Activated naive CD4-positive, alpha-beta T cell treated with anti-CD3 and anti-CD28 coated beads, Interleukin-2, amount 50 U/mL, for 24 hours (primary cell): Measurements from ENCODE around the gene NGFR.
"Not testable (repeated sequence)": the region's sequence is repeated elsewhere in the genome, so short reads cannot be mapped to it uniquely, and the experiment has no call there.

Experiments
- H3K27ac Mint-ChIP-seq: one replicate; pipeline ENCODE4 v1.8.0; 2021; ENCODE audit warnings: mild to moderate bottlenecking, mixed read lengths
- H3K27me3 Mint-ChIP-seq: one replicate; pipeline ENCODE4 v1.8.0; 2021; ENCODE audit warnings: mixed read lengths
- H3K36me3 Mint-ChIP-seq: one replicate; pipeline ENCODE4 v1.8.0; 2021; ENCODE audit warnings: mixed read lengths
- H3K4me1 Mint-ChIP-seq: one replicate; pipeline ENCODE4 v1.8.0; 2021; ENCODE audit warnings: mixed read lengths
- H3K4me3 Mint-ChIP-seq: one replicate; pipeline ENCODE4 v1.8.0; 2021; ENCODE audit warnings: mild to moderate bottlenecking, mixed read lengths
- H3K9me3 Mint-ChIP-seq: one replicate; pipeline ENCODE4 v1.8.0; 2021; ENCODE audit warnings: mixed read lengths

NGFR gene

GRCh38 chr17:49501496-49501895, 6.4 kb downstream of the NGFR start:
- Mint-ChIP-seq H3K9me3 (no peaks in the 10 kb centered on the region), H3K4me3 (no peak overlapping the region), H3K36me3 (no peaks in the 10 kb centered on the region), H3K27me3 (peaks cover 50% of the 10 kb centered on the region), H3K4me1 (peaks cover 11% of the 10 kb centered on the region), H3K27ac (no peak overlapping the region)

GRCh38 chr17:49502254-49502653, 7.2 kb downstream of the NGFR start:
- Mint-ChIP-seq H3K36me3 (no peaks in the 10 kb centered on the region), H3K9me3 (no peaks in the 10 kb centered on the region), H3K27ac (no peak overlapping the region), H3K4me3 (no peak overlapping the region), H3K27me3 (peaks cover 50% of the 10 kb centered on the region), H3K4me1 (peaks cover 11% of the 10 kb centered on the region)

DNA sequence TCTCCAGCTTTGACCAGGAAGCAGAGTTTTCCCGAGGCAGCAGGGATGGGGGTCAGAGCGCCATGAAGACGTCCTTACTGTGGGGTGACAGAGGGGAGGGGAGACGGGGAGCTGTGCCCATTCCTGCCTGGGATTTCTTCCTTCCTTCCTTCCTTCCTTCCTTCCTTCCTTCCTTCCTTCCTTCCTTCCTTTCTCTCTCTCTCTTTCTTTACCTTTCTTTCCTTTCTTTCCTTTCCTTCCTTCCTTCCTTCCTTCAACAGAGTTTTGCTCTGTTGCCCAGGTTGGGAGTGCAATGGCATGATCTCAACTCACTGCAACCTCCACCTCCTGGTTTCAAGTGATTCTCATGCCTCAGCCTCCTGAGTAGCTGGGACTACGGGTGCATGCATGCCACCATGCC, 7.6 kb downstream of the NGFR start:
- H3K4me3 Mint-ChIP-seq, H3K36me3 Mint-ChIP-seq, H3K4me1 Mint-ChIP-seq, H3K9me3 Mint-ChIP-seq, H3K27ac Mint-ChIP-seq: not testable (repeated sequence)
- peaks cover 47% of the 10 kb centered on the region for H3K27me3 Mint-ChIP-seq

DNA sequence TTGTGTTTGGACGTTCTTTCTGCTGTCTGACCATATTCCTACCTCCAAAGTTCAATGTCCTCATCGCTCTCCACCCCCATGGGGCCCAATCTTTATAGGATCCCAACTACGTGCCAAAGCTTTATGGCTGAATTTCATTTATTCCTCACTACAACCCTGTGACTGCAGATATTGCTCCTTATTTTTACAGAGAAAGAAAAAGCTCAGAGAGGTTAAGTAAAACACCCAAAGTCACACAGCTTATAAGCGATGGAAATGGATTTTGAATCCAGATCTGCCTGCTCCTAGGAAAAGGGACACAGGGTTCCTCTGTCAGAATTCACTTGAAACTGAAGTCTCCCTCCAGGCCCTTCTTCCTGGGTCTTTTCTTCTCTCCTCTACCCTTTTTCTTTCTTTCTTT, 9.3 kb downstream of the NGFR start:
- H3K27ac Mint-ChIP-seq = no peak overlapping the region
- H3K4me3 Mint-ChIP-seq = no peak overlapping the region
- peaks cover 32% of the 10 kb centered on the region for H3K27me3 Mint-ChIP-seq
- H3K9me3 Mint-ChIP-seq = no peaks in the 10 kb centered on the region
- no peaks in the 10 kb centered on the region for H3K36me3 Mint-ChIP-seq
- H3K4me1 Mint-ChIP-seq = no peaks in the 10 kb centered on the region

DNA sequence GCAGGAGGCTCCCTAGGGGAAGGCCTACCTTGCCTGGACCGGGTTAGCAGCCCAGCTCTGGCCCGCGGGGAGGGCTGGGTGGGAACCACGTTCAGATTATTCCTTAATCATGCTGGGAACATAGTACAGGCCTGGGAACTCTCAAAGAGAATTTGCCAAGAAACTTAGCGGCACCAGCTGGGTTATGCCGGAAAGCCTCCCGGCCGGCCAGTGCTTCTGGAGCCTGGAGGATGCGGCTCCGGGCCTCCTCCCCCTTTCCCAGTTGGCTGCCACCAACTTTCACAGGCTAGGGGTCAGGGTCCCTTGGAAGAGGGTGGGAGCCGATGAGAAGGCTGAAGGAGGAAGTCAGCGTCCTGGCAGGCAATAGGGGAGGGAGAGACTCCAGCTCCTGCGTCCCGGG, 10.8 kb downstream of the NGFR start:
- Mint-ChIP-seq H3K27me3 (peaks cover 25% of the 10 kb centered on the region), H3K9me3 (no peaks in the 10 kb centered on the region), H3K27ac (no peak overlapping the region), H3K4me1 (no peaks in the 10 kb centered on the region), H3K4me3 (no peak overlapping the region), H3K36me3 (no peaks in the 10 kb centered on the region)

DNA sequence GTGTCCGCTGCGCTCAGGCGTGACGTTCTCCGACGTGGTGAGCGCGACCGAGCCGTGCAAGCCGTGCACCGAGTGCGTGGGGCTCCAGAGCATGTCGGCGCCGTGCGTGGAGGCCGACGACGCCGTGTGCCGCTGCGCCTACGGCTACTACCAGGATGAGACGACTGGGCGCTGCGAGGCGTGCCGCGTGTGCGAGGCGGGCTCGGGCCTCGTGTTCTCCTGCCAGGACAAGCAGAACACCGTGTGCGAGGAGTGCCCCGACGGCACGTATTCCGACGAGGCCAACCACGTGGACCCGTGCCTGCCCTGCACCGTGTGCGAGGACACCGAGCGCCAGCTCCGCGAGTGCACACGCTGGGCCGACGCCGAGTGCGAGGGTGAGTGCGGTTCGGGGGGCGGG, 11.2 kb downstream of the NGFR start:
- no peak overlapping the region for H3K27ac Mint-ChIP-seq
- no peak overlapping the region for H3K4me3 Mint-ChIP-seq
- H3K9me3 Mint-ChIP-seq = no peaks in the 10 kb centered on the region
- peaks cover 24% of the 10 kb centered on the region for H3K27me3 Mint-ChIP-seq
- H3K36me3 Mint-ChIP-seq = no peaks in the 10 kb centered on the region
- H3K4me1 Mint-ChIP-seq = no peaks in the 10 kb centered on the region

DNA sequence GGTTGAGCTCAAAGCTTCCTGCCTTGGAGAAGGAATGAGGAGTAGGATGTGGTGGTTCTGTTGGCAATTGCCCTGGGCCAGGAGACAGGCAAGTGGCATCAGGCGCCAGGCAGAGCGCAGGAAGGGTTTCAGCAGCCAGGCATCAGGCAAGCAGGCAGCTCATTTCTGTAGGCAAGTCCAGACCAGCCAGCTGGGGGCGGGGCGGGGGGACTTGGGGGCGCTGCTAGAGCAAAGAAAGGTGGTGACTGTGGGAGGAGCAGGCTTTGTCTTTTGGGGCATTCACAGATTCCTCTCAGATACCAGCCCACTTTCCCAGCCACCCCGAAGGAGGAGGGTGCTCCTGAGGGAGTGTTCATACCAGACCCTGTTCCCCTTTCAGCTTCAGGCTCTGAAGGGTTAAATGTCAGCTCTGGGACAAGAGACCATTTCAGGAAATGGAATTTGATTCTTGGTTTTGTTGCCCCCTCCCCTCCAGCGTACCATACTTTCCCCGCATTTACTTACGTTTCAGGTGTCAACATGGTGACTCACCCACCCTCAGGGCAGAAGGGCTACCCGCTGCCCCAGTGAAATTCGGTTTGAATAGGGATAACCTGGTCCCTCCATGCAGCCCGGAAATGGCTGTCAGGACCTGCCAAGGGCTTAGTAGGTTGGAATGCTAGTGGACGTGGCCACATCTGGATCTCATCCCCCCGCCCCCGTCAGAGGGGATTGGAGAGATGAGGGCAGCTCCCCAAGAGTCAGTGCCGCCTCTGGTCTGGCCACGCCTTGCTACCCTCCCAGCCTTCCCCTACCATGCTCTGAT, 13.2 kb downstream of the NGFR start:
- H3K36me3 Mint-ChIP-seq = no peaks in the 10 kb centered on the region
- no peaks in the 10 kb centered on the region for H3K9me3 Mint-ChIP-seq
- H3K27me3 Mint-ChIP-seq = peaks cover 18% of the 10 kb centered on the region
- no peak overlapping the region for H3K27ac Mint-ChIP-seq
- H3K4me3 Mint-ChIP-seq = no peak overlapping the region
- no peaks in the 10 kb centered on the region for H3K4me1 Mint-ChIP-seq

- H3K4me1 Mint-ChIP-seq = no peaks in the 10 kb centered on the region
- no peak overlapping the region for H3K27ac Mint-ChIP-seq
- peaks cover 12% of the 10 kb centered on the region for H3K27me3 Mint-ChIP-seq
- H3K36me3 Mint-ChIP-seq = no peaks in the 10 kb centered on the region
- no peaks in the 10 kb centered on the region for H3K9me3 Mint-ChIP-seq
- H3K4me3 Mint-ChIP-seq = no peak overlapping the region
Observed at GRCh38 chr17:49508866-49509587, 13.9 kb downstream of the NGFR start.

- H3K27me3 Mint-ChIP-seq = peaks cover 8% of the 10 kb centered on the region
- H3K4me1 Mint-ChIP-seq = no peaks in the 10 kb centered on the region
- H3K36me3 Mint-ChIP-seq = no peaks in the 10 kb centered on the region
- no peak overlapping the region for H3K4me3 Mint-ChIP-seq
- H3K9me3 Mint-ChIP-seq = no peaks in the 10 kb centered on the region
- no peak overlapping the region for H3K27ac Mint-ChIP-seq
Observed at GRCh38 chr17:49509588-49509917, 14.5 kb downstream of the NGFR start.

- no peaks in the 10 kb centered on the region for H3K36me3 Mint-ChIP-seq
- H3K27me3 Mint-ChIP-seq = peaks cover 5% of the 10 kb centered on the region
- no peak overlapping the region for H3K4me3 Mint-ChIP-seq
- H3K4me1 Mint-ChIP-seq = no peaks in the 10 kb centered on the region
- no peak overlapping the region for H3K27ac Mint-ChIP-seq
- no peaks in the 10 kb centered on the region for H3K9me3 Mint-ChIP-seq
Observed at GRCh38 chr17:49510059-49510719, 15.1 kb downstream of the NGFR start.

DNA sequence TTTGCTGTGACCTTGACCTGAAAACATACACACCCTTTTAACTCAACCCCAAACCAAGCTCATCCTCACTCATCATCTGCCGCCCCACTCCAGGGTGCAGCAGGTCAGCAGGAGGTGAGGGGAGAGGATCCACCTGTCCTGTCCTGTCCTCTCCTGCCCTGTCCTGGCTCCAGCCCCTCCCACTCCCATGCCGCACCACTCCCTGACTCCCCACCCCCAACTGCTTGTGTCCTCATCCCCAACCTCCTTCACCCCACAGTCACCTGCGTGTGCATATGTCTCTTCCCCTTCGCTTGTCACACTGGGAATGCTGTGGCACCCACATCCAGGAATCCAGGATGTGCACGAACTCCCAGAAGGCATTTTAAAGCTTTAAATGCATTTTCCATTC, 15.6 kb downstream of the NGFR start:
- Mint-ChIP-seq H3K9me3 (no peaks in the 10 kb centered on the region), H3K36me3 (no peaks in the 10 kb centered on the region), H3K27me3 (peaks cover 1% of the 10 kb centered on the region), H3K4me3 (no peak overlapping the region), H3K27ac (no peak overlapping the region), H3K4me1 (no peaks in the 10 kb centered on the region)

DNA sequence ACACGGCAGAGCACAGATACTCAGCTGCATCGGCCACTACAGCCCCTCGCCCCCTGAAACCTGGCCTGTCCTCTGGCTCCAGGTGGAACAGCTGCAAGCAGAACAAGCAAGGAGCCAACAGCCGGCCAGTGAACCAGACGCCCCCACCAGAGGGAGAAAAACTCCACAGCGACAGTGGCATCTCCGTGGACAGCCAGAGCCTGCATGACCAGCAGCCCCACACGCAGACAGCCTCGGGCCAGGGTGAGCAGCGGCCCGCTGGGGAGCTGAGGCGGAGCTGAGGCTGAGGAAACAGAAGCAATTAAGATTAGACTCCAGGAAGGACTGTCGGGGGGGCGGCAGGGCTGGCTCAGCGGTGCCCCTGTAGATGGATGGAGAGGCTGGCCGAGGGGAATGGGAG, 16.7 kb downstream of the NGFR start:
- H3K36me3 Mint-ChIP-seq = no peaks in the 10 kb centered on the region
- H3K27ac Mint-ChIP-seq = no peak overlapping the region
- H3K27me3 Mint-ChIP-seq = peaks cover 1% of the 10 kb centered on the region
- H3K4me1 Mint-ChIP-seq = no peaks in the 10 kb centered on the region
- no peak overlapping the region for H3K4me3 Mint-ChIP-seq
- no peaks in the 10 kb centered on the region for H3K9me3 Mint-ChIP-seq

GRCh38 chr17:49512296-49513043, 17.4 kb downstream of the NGFR start:
- H3K27me3 Mint-ChIP-seq = peaks cover 1% of the 10 kb centered on the region
- H3K27ac Mint-ChIP-seq = no peak overlapping the region
- no peak overlapping the region for H3K4me3 Mint-ChIP-seq
- H3K9me3 Mint-ChIP-seq = no peaks in the 10 kb centered on the region
- no peaks in the 10 kb centered on the region for H3K36me3 Mint-ChIP-seq
- no peaks in the 10 kb centered on the region for H3K4me1 Mint-ChIP-seq

DNA sequence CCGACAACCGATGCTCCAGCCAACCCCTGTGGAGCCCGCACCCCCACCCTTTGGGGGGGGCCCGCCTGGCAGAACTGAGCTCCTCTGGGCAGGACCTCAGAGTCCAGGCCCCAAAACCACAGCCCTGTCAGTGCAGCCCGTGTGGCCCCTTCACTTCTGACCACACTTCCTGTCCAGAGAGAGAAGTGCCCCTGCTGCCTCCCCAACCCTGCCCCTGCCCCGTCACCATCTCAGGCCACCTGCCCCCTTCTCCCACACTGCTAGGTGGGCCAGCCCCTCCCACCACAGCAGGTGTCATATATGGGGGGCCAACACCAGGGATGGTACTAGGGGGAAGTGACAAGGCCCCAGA, 17.9 kb downstream of the NGFR start:
- Mint-ChIP-seq H3K27me3 (peaks cover 1% of the 10 kb centered on the region), H3K4me1 (no peaks in the 10 kb centered on the region), H3K27ac (no peak overlapping the region), H3K4me3 (no peak overlapping the region), H3K9me3 (no peaks in the 10 kb centered on the region), H3K36me3 (no peaks in the 10 kb centered on the region)

DNA sequence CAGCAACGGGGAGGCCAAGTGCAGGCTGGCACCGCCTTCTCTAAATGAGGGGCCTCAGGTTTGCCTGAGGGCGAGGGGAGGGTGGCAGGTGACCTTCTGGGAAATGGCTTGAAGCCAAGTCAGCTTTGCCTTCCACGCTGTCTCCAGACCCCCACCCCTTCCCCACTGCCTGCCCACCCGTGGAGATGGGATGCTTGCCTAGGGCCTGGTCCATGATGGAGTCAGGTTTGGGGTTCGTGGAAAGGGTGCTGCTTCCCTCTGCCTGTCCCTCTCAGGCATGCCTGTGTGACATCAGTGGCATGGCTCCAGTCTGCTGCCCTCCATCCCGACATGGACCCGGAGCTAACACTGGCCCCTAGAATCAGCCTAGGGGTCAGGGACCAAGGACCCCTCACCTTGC, 18.5 kb downstream of the NGFR start:
- Mint-ChIP-seq H3K4me3 (no peak overlapping the region), H3K27ac (no peak overlapping the region), H3K4me1 (no peaks in the 10 kb centered on the region), H3K27me3 (peaks cover 1% of the 10 kb centered on the region), H3K9me3 (no peaks in the 10 kb centered on the region), H3K36me3 (no peaks in the 10 kb centered on the region)
